Right lobe of liver (tissue), 6 donors: ENCODE measurements around the gene SLC6A11. TPM values are rescaled to one million over a fixed set of nuclear protein-coding genes. Genes with fewer than 3 reads are reported as not detected.

Experiments used
- ATAC-seq, 4 donors: fragments of 200-7000 bp; cut with Tn5 transposase; one replicate each; pipeline ENCODE4 v1.9.1; 2020; ENCODE audit warnings: mild to moderate bottlenecking in 4 of 4, moderate library complexity in 4 of 4
- DNase-seq, 3 donors: peaks; one replicate each; pipeline ENCODE4 v3.0.0-alpha.2; 2020
- H3K27ac ChIP-seq, 3 donors: fragments of 200-600 bp; one replicate each; pipeline ENCODE4 v1.8.0; 2022
- H3K27me3 ChIP-seq, 2 donors: fragments of 200-600 bp; one replicate each; pipeline ENCODE4 v1.8.0; 2022
- H3K36me3 ChIP-seq, 4 donors: fragments of 200-600 bp; sonication (generic) in 1 of 4; one replicate each; pipeline versions ENCODE4 v1.5.1 to v1.8.0; 2017 to 2022; ENCODE audit warnings: control low read depth in 1 of 4
- H3K4me1 ChIP-seq, 4 donors: fragments of 200-600 bp; sonication (generic) in 1 of 4; one replicate each; pipeline versions ENCODE4 v1.5.1 to v1.8.0; 2017 to 2022; ENCODE audit warnings: control low read depth in 1 of 4
- H3K4me3 ChIP-seq, 3 donors: fragments of 200-600 bp; one replicate each; pipeline ENCODE4 v1.8.0; 2022
- H3K9me3 ChIP-seq, 4 donors: fragments of 200-600 bp; sonication (generic) in 1 of 4; one replicate each; pipeline versions ENCODE4 v1.5.1 to v1.8.0; 2017 to 2022; ENCODE audit warnings: control low read depth in 1 of 4
- POLR2A ChIP-seq: fragments of 450-650 bp; IDR thresholded peaks from one replicate; pipeline ENCODE4 v1.6.1; 2017; ENCODE audit warnings: antibody characterized with exemption, mild to moderate bottlenecking
- WGBS: methylation state at CpG from one replicate; pipeline ENCODE4 v1.1.6; 2018; ENCODE audit warnings: low coverage, low lambda C conversion rate; ENCODE audit not compliant: insufficient coverage; ENCODE audit errors: missing lambda C conversion rate; 5-methylcytosine and 5-hydroxymethylcytosine counted together
- intact Hi-C, 2 donors: fragments of 100-400 bp; cut with DNase I; formaldehyde crosslinking; loops; one replicate each; pipeline versions ENCODE4 v1.11.2 to v1.14.1; 2022
- total RNA-seq, 6 experiments: library from RNA; depleted of rRNA in 2 of 6; stranded (reverse); fragments of >200 nt in 2 of 6; fragmentation: NEBNext Ultra II Directional in 3 of 6; extraction: Animal tissue kit (Norgen Biotek cat#: 25700) in 3 of 6; gene quantifications; one replicate each; pipeline versions ENCODE4 v1.1.0 to v1.2.4, GENCODE V29; 2016 to 2023
- TF ChIP-seq, protein P1 (sequence below), 4 donors: fragments of 200-600 bp in 3 of 4; fragments of 450-650 bp in 1 of 4; IDR thresholded peaks; one replicate each; pipeline versions ENCODE4 v1.5.1 to v1.8.0; 2016 to 2022; ENCODE audit warnings: antibody characterized with exemption in 4 of 4, mild to moderate bottlenecking in 2 of 4
- donor health status: DM: no; HTN: yes; CAD: no.
- donor health status: DM: no; HTN: no; CAD: no.
- donor health status: DM: no; HTN: no; CAD: no.
- donor health status: DM: no; HTN: yes; CAD: no.
- donor health status: DM: no; HTN: yes; CAD: no.

The SLC6A11 gene
- total RNA-seq, 6 experiments from 2014 or later: 0.06 to 0.42 (median 0.12) TPM; not detected in 1

DNA sequence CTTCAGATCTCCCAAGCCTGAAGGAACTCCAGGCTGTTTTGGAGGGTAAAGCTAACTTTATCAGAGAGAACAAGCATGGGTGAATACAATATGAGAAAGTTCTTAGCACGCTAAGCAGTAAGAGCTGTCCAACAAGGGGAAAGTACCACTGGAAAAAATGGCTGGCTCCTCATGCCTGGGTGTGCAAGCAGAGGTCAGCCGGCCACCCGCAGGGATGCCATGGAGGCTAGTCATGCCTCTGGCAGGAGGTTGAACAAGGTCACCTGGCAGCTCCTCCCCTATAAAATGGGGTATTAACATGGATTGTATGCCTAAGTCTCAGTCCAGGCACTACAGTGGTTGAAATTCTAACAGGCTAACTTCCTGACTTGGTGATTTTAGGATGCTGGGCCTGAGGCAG lies 101.1 kb downstream of the SLC6A11 start:
- no peak overlapping the region for H3K4me3 ChIP-seq
- intact Hi-C loops: no loop called here
- H3K27ac ChIP-seq: no peak overlapping the region
- H3K4me1 ChIP-seq: no peaks in the 10 kb centered on the region
- no peaks in the 10 kb centered on the region for H3K27me3 ChIP-seq
- no peaks in the 10 kb centered on the region for H3K9me3 ChIP-seq
- 100% methylated on average over 1 of the region's 3 CpGs for WGBS
- ATAC-seq (no peak), DNase-seq (no peak)
- no peaks in the 10 kb centered on the region for H3K36me3 ChIP-seq
- no peak for TF ChIP-seq POLR2A
- TF ChIP-seq, protein P1, sequence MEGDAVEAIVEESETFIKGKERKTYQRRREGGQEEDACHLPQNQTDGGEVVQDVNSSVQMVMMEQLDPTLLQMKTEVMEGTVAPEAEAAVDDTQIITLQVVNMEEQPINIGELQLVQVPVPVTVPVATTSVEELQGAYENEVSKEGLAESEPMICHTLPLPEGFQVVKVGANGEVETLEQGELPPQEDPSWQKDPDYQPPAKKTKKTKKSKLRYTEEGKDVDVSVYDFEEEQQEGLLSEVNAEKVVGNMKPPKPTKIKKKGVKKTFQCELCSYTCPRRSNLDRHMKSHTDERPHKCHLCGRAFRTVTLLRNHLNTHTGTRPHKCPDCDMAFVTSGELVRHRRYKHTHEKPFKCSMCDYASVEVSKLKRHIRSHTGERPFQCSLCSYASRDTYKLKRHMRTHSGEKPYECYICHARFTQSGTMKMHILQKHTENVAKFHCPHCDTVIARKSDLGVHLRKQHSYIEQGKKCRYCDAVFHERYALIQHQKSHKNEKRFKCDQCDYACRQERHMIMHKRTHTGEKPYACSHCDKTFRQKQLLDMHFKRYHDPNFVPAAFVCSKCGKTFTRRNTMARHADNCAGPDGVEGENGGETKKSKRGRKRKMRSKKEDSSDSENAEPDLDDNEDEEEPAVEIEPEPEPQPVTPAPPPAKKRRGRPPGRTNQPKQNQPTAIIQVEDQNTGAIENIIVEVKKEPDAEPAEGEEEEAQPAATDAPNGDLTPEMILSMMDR (IDR thresholded peaks at IDR 0.05): no peak

DNA sequence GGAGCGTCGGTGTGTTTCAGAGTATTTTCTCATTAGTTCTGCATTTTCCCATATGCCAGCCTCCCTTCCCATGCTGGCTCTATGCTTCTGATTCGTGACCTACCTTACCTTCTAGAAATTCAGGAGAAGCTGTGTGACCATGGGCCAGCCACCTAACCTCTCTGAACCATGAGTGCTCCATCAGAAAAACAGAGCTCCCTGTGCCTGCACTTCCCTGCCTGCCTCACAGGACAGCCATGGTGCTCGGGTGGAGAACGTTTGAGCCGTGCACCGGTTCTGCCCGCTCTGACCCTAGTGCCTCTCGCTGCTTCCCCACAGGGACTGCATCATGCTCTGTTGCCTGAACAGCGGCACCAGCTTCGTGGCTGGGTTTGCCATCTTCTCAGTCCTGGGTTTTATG lies 102.0 kb downstream of the SLC6A11 start:
- no peak overlapping the region for H3K27ac ChIP-seq
- no peaks in the 10 kb centered on the region for H3K27me3 ChIP-seq
- TF ChIP-seq, protein P1 (IDR thresholded peaks at IDR 0.05): no peak
- no peak for TF ChIP-seq POLR2A
- no peak for ATAC-seq
- WGBS: 84% methylated on average over 9 of the region's 11 CpGs
- intact Hi-C loops: no loop called here
- H3K9me3 ChIP-seq: no peaks in the 10 kb centered on the region
- DNase-seq: peak in 1 of 3 donors; percentile 19
- H3K4me3 ChIP-seq: no peak overlapping the region
- H3K4me1 ChIP-seq: no peaks in the 10 kb centered on the region
- H3K36me3 ChIP-seq: no peaks in the 10 kb centered on the region

- TF ChIP-seq, protein P1 (IDR thresholded peaks at IDR 0.05): no peak
- TF ChIP-seq POLR2A: no peak
- ATAC-seq: no peak
- intact Hi-C loops: no loop called here
- 53% methylated on average over 4 of the region's 5 CpGs for WGBS
- Histone ChIP-seq H3K27ac (no peak overlapping the region), H3K4me1 (no peaks in the 10 kb centered on the region), H3K27me3 (no peaks in the 10 kb centered on the region), H3K4me3 (no peak overlapping the region), H3K36me3 (no peaks in the 10 kb centered on the region), H3K9me3 (no peaks in the 10 kb centered on the region)
- peak in 1 of 3 donors; percentile 21 for DNase-seq
Observed at GRCh38 chr3:10919636-10920035, 103.6 kb downstream of the SLC6A11 start.

- peak in 1 of 3 donors; percentile 28 for DNase-seq
- H3K27me3 ChIP-seq: no peaks in the 10 kb centered on the region
- H3K36me3 ChIP-seq: no peaks in the 10 kb centered on the region
- intact Hi-C loops: no loop called here
- H3K4me1 ChIP-seq: no peaks in the 10 kb centered on the region
- ATAC-seq: peak in 1 of 4 donors; percentile 16
- TF ChIP-seq, protein P1 (IDR thresholded peaks at IDR 0.05): no peak
- no peak for TF ChIP-seq POLR2A
- H3K27ac ChIP-seq: no peak overlapping the region
- H3K4me3 ChIP-seq: no peak overlapping the region
- no peaks in the 10 kb centered on the region for H3K9me3 ChIP-seq
- WGBS: 79% methylated on average over 6 of the region's 14 CpGs
Observed at GRCh38 chr3:10925436-10926255, 109.6 kb downstream of the SLC6A11 start.
